GM12892 (cell line): ENCODE measurements around the gene UBALD1.

Source experiments
- POLR2A ChIP-seq: IDR thresholded peaks from 2 replicates; pipeline ENCODE4 v1.6.1; 2011; ENCODE audit warnings: low read depth, low read length, control low read depth
- POLR2AphosphoS5 ChIP-seq: IDR thresholded peaks from 2 replicates; pipeline ENCODE4 v1.6.1; 2011; ENCODE audit warnings: low read depth, low read length, control low read depth

GRCh38 chr16:4615384-4616046 lies 827 bp upstream of the UBALD1 start:
- TF ChIP-seq POLR2AphosphoS5 (no peak), POLR2A (no peak)
